Peyer's patch (tissue), 4 donors: ENCODE measurements around the gene GJA4. TPM values are rescaled to one million over a fixed set of nuclear protein-coding genes. Genes with fewer than 3 reads are reported as not detected.

Source experiments
- DNase-seq, 3 donors: peaks; one replicate each; pipeline ENCODE4 v3.0.0-alpha.2; 2017 to 2019
- H3K27ac ChIP-seq, 4 donors: fragments of 200-600 bp; sonication (generic); one replicate each; pipeline ENCODE4 v1.5.1; 2016 to 2019
- H3K27me3 ChIP-seq, 2 donors: fragments of 200-600 bp; sonication (generic); one replicate each; pipeline ENCODE4 v1.5.1; 2019
- H3K36me3 ChIP-seq, 3 donors: fragments of 200-600 bp; sonication (generic); one replicate each; pipeline ENCODE4 v1.5.1; 2016 to 2019
- H3K4me1 ChIP-seq, 4 donors: fragments of 200-600 bp; sonication (generic); one replicate each; pipeline ENCODE4 v1.5.1; 2016 to 2019
- H3K4me3 ChIP-seq, 4 donors: fragments of 200-600 bp; sonication (generic); 1 replicate in 3 of 4; 2 replicates in 1 of 4; pipeline ENCODE4 v1.5.1; 2016 to 2019; ENCODE audit warnings: mild to moderate bottlenecking in 1 of 4
- H3K9me3 ChIP-seq, 4 donors: fragments of 200-600 bp; sonication (generic); one replicate each; pipeline ENCODE4 v1.5.1; 2016 to 2019; ENCODE audit warnings: mild to moderate bottlenecking in 1 of 4
- CTCF ChIP-seq, 6 experiments: fragments of 450-650 bp in 4 of 6; fragments of 200-600 bp in 2 of 6; sonication (generic) in 1 of 6; IDR thresholded peaks; one replicate each; pipeline ENCODE4 v1.5.1; 2017 to 2019; ENCODE audit warnings: antibody characterized with exemption in 6 of 6, mild to moderate bottlenecking in 3 of 6, moderate library complexity in 1 of 6
- POLR2A ChIP-seq, 2 donors: fragments of 450-650 bp; IDR thresholded peaks; one replicate each; pipeline ENCODE4 v1.5.1; 2017; ENCODE audit warnings: antibody characterized with exemption in 2 of 2, mild to moderate bottlenecking in 2 of 2, moderate library complexity in 2 of 2
- total RNA-seq, 4 donors: library from RNA; depleted of rRNA; stranded (reverse); fragments of >200 nt; gene quantifications; one replicate each; pipeline ENCODE4 v1.1.0, GENCODE V29; 2016

The GJA4 gene
- total RNA-seq, 4 donors from 2014 or later: 2.5 to 6.1 (median 4.3) TPM

- TF ChIP-seq POLR2A (IDR thresholded peaks at IDR 0.05) (no peak), CTCF (IDR thresholded peaks at IDR 0.05) (no peak)
- Histone ChIP-seq H3K4me3 (no peak overlapping the region), H3K4me1 (peaks cover 0 to 6% (median 0%) of the 10 kb centered on the region in 4 donors), H3K36me3 (no peaks in the 10 kb centered on the region), H3K27me3 (no peaks in the 10 kb centered on the region), H3K27ac (no peak overlapping the region), H3K9me3 (no peaks in the 10 kb centered on the region)
- DNase-seq: no peak
Observed at GRCh38 chr1:34746785-34747637, 45.8 kb upstream of the GJA4 start.

DNA sequence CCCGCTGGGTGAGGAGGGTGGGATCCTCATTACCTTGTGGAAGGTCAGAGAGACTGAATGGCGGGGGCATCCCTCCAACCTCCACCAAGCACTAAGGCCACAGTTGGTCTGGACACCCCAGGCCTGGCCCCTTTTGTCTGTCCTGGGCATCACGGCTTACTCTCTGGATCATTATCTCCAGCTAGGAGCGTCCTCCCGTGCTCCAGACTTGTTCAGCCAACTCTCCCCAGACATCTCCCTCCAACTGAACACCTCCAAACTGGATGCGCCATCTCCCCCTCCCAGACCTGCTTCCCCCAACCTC, 45.2 kb upstream of the GJA4 start:
- no peaks in the 10 kb centered on the region for H3K36me3 ChIP-seq
- no peak overlapping the region for H3K4me3 ChIP-seq
- no peaks in the 10 kb centered on the region for H3K27me3 ChIP-seq
- DNase-seq: no peak
- H3K27ac ChIP-seq: no peak overlapping the region
- TF ChIP-seq POLR2A (IDR thresholded peaks at IDR 0.05) (no peak), CTCF (IDR thresholded peaks at IDR 0.05) (no peak)
- no peaks in the 10 kb centered on the region for H3K9me3 ChIP-seq
- peaks cover 0 to 3% (median 0%) of the 10 kb centered on the region in 4 donors for H3K4me1 ChIP-seq

GRCh38 chr1:34749992-34750391, 42.8 kb upstream of the GJA4 start:
- TF ChIP-seq POLR2A (IDR thresholded peaks at IDR 0.05) (no peak), CTCF (IDR thresholded peaks at IDR 0.05) (no peak)
- no peak overlapping the region for H3K4me3 ChIP-seq
- no peak overlapping the region for H3K27ac ChIP-seq
- no peaks in the 10 kb centered on the region for H3K9me3 ChIP-seq
- no peaks in the 10 kb centered on the region for H3K36me3 ChIP-seq
- DNase-seq: no peak
- no peaks in the 10 kb centered on the region for H3K4me1 ChIP-seq
- H3K27me3 ChIP-seq: no peaks in the 10 kb centered on the region

GRCh38 chr1:34750610-34751009, 42.2 kb upstream of the GJA4 start:
- TF ChIP-seq POLR2A (IDR thresholded peaks at IDR 0.05): no peak
- TF ChIP-seq CTCF (IDR thresholded peaks at IDR 0.05): no peak
- Histone ChIP-seq H3K4me1 (no peaks in the 10 kb centered on the region), H3K36me3 (no peaks in the 10 kb centered on the region), H3K4me3 (no peak overlapping the region), H3K9me3 (no peaks in the 10 kb centered on the region), H3K27me3 (no peaks in the 10 kb centered on the region), H3K27ac (no peak overlapping the region)
- DNase-seq: no peak

GRCh38 chr1:34753163-34753562, 39.6 kb upstream of the GJA4 start:
- Histone ChIP-seq H3K9me3 (no peaks in the 10 kb centered on the region), H3K36me3 (no peaks in the 10 kb centered on the region), H3K27me3 (no peaks in the 10 kb centered on the region), H3K27ac (no peak overlapping the region), H3K4me3 (no peak overlapping the region), H3K4me1 (no peaks in the 10 kb centered on the region)
- DNase-seq: no peak
- no peak for TF ChIP-seq CTCF (IDR thresholded peaks at IDR 0.05)
- no peak for TF ChIP-seq POLR2A (IDR thresholded peaks at IDR 0.05)
